GM19455 (cell line): ENCODE data around the gene NME7.
A peak's percentile ranks its signal among the peaks of the same experiment; 100 is the strongest.
"Not testable (repeated sequence)": the region's sequence is repeated elsewhere in the genome, so short reads cannot be mapped to it uniquely, and the experiment has no call there.

Experiments
- ATAC-seq: cut with Tn5 transposase; IDR thresholded peaks from one replicate; pipeline ENCODE4 v1.9.1; 2021; ENCODE audit not compliant: unreplicated experiment

Gene NME7, protein sequence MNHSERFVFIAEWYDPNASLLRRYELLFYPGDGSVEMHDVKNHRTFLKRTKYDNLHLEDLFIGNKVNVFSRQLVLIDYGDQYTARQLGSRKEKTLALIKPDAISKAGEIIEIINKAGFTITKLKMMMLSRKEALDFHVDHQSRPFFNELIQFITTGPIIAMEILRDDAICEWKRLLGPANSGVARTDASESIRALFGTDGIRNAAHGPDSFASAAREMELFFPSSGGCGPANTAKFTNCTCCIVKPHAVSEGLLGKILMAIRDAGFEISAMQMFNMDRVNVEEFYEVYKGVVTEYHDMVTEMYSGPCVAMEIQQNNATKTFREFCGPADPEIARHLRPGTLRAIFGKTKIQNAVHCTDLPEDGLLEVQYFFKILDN

DNA sequence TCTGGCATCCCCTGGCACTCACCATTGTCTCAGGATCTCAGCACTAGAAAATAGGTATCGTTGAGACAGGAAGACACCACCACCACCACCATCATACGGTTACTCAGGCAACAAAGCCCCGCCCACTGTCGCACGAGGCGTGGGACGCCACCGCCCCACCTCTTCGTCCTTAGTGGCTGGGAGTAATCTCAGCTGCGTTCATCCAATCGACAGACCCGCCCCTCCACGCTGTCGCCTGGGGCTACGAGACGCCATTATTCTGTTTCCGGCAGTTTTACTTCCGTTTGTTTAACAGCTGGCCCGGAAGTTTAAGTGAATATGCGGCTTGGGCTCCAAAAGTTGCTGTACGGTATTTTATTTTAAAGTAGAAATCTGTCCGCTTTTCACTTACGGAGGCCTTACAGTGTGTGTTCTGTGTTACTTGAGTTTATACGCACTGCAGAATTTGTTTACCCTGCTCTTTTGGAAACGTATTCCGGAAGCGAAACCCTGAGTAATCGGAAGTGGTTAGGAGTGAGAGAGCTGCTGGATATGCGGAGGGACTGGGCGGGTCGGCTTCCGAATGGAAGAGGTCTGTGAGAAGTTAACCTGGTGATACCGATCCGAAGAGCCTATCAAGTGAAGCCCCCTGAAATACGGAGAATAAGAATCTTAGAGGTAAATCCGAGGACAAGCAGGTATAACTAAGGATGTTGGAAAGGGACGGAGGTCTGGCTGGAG lies at the start of gene NME7, which contains the start of gene BLZF1:
TSS of gene NME7 (minus strand) at position 112 of the 720 bp plus-strand sequence. CDS start at position 25, 87 bp downstream.
TSS of gene BLZF1 (plus strand) at position 510 of the 720 bp plus-strand sequence. CDS start 1,328 bp downstream, outside the sequence.
- ATAC-seq, result peak; percentile 95

DNA sequence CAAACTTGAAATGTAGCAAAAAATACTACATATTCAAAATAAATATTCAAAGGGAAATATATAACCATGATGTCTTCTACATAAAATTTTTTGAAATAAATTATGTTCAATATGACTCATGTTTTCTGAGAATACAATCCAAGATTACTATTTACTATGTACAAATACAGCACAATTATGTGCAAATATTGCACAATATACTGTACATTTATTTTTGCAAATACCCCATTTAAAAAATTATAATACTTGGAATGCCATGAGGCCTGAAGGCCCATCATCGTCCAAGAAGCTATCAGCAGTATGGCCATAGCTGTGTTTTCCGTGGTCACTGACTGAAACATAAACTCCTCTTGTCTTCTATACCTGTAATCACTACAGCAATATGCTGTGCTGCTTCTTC lies 47.4 kb upstream of the NME7 start:
- ATAC-seq, result no peak

DNA sequence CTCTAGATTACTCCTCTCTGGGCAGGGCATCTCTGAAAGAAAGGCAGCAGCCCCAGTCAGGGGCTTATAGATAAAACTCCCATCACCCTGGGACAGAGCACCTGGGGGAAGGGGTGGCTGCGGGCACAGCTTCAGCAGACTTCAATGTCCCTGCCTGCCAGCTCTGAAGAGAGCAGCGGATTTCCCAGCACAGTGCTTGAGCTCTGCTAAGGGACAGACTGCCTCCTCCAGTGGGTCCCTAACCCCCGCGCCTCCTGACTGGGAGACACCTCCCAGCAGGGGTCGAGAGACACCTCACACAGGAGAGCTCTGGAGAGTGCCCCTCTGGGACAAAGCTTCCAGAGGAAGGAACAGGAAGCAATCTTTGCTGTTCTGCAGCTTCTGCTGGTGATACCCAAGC lies 40.7 kb upstream of the NME7 start:
- not testable (repeated sequence) for ATAC-seq

DNA sequence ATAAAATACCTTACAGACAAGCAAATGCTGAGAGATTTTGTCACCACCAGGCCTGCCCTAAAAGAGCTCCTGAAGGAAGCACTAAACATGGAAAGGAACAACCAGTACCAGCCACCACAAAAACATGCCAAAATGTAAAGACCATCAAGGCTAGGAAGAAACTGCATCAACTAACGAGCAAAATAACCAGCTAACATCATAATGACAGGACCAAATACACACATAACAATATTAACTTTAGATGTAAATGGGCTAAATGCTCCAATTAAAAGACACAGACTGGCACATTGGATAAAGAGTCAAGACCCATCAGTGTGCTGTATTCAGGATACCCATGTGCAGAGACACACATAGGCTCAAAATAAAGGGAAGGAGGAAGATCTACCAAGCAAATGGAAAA lies 35.0 kb upstream of the NME7 start:
- ATAC-seq, result not testable (repeated sequence)

DNA sequence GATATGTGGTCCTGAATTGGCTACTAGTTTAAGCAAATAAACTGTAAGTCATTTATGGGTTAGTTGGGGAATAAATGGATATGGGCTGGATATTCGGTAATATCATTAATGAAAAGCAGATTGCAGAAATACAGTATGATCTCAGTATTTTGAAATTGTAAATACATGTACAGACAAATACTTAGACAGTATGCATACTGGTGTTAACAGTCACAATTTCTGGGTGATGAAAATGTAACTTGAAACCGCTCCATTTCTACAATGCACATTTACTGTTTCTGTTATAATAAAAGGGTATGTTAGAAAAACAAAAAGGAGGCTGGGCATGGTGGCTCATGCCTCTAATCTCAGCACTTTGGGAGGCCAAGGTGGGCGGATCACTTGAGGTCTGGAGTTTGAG lies 28.4 kb upstream of the NME7 start:
- no peak for ATAC-seq

DNA sequence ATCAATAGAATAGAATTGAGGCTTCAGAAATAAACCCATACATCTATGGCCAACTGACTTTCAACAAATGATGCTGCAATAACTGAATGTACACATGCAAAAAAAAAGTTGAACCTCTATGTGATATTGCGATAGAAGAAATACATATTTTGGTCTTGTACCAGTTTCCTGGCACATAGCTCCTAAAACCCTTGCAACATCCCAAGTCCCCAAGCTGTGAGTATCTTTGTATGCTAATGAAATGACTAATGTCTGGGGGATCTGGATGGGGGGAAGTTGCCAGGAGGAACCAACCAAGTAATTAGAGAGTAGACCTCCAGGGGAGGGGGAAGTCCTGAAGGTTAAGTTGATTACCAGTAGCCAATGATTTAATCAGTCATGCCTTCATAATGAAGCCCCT lies 24.8 kb upstream of the NME7 start:
- ATAC-seq, result no peak

DNA sequence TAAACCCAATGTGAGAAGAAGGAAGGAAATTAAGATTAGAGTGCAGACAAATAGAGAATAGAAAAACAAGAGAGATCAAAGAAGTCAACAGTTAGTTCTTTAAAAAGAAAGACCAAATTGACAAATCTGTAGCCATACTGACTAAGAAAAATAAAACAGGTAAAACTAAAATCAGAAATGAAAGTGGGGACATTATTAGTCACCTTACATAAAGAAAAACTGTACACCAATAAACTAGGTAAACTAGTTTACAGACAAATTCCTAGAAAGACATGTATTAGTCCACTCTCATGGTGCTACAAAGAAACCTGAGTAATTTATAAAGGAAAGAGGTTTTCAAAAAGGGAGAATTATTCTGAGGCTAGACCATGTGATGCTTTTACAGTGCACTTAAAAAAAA lies 22.7 kb upstream of the NME7 start:
- ATAC-seq, result peak; percentile 90

DNA sequence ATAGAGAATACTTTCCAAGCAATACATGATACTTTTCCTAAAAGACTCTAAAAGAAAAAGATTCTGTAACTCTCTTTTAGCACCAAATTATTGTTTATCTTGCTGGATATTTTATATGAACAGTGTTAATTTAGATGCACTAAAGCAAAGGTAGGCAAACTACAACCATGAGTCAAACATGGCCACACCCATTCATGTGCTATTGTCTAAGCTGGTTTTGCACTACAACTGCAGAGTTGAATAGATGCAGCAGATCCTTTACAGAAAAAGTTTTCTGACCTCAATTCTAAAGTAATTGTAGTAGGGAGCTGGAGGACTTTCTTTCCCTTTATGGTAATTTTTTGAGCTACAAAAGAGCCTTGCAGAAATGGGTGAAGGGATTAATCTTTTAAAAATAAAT lies 19.8 kb upstream of the NME7 start:
- no peak for ATAC-seq

DNA sequence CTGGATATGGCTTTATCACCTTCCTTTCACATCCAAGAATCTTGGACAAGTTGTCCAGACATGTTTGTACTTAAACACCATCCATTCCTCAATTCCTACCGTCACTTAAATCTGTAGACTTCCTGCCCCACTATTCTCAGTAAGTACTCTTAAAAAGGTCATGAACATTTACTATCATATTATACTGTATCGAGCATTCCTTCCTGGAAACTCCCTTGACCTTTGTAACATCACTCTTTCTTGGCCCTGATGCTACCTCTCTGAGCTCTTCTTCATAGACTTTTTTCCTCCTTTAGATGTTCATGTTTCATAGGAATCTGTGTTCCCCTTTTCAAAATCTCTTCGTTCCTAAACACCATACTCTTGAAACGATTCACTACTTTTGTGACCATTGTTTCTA lies 15.9 kb upstream of the NME7 start:
- no peak for ATAC-seq

DNA sequence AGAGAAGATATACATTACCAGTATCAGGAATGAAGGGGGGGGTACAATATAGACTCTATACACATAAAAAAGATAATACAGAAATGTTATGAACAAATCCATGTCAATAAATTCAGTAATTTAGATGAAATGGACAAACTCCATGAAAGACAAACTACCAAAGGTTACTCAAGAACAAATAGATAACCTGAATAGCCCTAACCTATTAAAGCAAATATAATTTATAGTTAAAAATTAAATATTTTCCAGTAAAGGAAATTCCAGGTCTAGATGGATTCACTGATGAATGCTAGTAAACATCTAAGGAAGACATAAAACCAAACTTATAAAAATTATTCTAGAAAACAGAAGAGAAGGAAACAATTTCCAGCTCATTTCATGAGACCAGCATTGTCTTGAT lies 13.6 kb upstream of the NME7 start:
- no peak for ATAC-seq

DNA sequence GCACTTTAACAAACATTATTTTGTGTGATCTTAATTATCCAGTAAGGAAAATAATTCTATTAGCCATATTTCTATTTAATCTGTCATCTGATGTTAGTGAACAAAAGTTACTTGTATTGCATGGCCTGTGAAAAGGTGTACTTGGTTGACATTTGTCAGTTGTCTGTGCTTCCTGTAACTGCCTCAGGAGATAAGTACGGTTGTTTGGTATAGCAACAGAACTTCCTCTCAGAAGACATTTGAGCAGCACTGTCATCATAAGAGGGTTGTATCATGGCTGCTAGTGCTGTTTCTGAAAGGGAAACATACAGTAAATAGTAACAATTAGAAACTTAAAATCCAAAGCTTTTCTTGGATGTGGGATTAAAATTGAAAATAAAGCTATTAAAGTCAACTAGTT lies 3.8 kb upstream of the NME7 start:
- ATAC-seq, result no peak

DNA sequence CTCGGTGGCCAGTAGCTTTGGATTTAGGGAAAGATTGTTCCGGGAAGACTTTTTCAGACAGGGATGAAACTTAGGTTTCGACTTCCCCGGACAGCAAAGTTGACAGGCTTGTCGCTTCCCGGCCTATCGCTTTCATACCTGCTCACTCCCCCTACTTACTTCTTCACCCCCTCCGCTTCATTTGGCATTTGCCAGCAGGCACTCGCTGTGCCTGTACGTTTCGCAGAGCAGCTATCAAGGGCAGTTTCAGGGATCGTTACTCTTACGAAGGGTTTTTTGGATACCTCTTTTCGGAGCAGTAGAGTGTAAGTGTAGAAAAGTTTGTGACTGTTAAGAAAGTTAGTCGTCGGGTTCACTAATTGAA lies 791 bp upstream of the NME7 start:
- no peak for ATAC-seq

DNA sequence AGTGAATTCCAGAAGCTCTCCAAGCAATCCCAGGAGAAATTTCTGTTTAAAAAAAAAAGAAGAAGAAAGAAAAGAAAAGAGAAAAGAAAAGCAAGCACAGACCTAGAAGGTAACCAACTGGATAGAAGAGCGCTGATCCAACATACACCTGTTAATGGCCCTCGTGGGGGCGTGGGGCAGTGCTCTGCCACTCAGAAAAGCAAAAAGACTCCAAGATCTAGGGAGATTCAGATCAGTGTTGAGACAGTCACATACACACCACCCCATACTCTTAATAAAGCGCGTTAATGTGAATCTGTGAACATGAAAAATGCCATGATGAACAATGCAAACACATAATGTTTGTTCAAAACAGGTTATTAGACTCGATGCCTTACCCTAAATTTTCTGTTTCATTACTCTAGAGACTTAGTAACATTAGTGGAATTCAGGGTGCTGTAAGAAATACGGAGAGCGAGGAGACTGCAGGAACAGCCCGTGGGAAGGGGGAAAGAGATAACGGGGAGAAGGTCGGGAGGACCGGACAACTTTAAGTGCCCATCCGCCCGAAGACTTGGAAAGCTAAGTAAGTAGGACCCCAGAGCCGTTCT lies 406 bp downstream of the NME7 start:
- ATAC-seq, result no peak

DNA sequence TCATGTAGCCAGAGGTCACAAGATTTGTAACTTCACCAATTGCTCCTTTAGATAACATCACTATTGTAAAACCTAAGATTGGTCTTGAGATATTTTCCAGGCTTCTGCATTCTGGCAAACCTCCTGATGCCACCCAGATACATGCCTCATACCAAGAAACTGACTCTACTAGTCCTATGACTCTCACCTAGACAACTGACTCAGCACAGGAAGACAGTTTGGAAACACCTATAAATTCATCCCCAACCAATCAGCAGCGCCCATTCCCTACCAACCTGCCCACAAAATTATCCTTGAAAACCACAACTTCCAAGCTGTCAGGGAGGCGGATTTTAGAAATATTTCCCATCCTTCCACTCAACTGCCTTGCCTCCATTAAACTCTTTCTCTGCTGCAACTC lies 2.6 kb downstream of the NME7 start:
- no peak for ATAC-seq

DNA sequence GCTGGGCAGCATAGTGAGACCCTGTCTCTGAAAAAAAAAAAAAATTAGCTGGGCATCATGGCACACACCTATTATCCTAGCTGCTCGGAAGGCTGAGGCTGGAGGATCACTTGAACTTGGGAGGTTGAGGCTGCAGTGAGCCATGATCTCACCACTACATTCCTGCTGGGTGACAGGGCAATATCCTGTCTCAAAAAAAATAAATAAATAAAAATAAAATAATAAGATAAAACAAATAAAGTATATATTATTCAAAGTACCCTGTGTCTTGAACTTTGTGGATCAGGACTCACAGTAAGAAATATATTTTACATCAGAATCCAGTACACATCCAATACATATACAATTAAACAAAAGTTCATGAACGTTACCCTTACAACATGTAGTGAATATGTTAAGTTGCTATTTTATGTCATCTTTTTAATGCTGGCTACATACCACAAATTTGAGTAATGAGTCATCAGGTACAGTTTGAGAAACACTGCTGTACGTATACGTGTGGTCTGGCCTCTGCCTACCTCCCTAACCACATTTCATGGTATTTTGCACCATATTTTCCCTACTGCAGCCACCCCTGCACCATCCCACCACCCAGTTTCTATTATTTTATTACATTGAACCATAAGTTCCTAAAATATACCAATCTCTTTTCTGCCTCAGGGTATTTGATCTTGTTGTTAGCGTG lies 4.4 kb downstream of the NME7 start:
- no peak for ATAC-seq

DNA sequence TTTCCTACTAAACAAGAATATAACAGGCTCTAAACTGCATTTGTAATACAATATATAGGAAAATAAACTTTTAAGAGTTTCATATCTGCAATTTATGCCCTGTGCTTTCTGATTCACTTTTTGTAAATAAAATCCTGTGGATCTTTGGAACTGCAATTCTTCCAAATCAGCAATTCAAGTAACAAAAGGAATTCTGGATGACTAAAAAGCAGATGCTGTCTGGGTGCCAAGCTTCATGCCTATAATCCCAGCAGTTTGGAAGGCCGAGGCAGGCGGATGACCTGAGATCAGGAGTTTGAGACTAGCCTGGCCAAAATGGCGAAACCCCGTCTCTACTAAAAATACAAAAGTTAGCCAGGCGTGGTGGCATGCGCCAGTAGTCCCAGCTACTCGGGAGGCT lies 6.3 kb downstream of the NME7 start:
- ATAC-seq, result no peak

DNA sequence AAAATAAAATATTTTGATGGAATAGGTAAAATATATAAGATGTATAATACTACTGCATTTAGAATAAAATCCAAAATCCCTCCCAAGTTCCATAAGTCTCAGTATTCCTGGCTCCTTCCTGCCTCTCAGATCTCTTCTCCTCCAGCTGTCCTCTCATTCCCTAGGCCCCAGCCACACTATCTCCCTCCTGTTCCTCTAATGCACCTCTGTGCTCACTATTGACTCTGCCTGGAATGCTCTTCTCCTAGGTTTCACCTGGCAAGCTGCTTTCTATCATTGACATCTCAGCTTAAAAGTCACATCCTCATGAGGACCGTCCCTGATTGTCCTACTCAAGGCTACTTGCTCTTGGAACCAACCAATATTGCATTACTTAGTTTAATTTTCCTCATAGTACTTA lies 7.2 kb downstream of the NME7 start:
- no peak for ATAC-seq

DNA sequence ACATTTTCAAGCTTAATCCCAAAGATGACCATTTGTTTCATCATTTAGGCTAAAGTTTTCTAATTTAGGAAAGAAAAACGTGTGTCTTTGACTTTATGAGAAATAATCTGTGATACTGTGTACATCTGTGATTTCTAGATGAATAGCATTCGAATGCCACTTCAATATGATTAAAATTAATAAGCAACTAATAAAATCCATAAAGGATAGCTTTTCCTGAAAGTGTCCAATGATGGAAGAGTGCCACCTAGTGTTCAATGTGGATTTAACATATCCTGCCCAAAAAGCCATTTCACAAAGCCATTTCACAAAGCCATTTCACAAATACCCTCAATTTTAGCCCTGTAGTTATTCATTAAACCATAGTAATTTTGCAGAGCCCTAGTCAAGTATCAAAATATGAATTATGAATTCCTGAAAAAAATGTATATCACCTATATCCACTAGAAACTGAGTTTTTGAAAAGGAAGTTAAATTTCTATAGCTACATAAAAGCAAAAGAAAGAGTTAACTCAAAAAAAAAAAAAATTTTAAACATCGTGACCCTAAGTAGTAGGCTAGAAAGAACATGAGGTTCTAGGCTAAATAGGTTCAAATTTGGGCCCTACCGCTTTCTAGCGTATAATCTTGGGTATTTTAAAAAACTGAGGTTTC lies 19.1 kb downstream of the NME7 start:
- ATAC-seq, result no peak

DNA sequence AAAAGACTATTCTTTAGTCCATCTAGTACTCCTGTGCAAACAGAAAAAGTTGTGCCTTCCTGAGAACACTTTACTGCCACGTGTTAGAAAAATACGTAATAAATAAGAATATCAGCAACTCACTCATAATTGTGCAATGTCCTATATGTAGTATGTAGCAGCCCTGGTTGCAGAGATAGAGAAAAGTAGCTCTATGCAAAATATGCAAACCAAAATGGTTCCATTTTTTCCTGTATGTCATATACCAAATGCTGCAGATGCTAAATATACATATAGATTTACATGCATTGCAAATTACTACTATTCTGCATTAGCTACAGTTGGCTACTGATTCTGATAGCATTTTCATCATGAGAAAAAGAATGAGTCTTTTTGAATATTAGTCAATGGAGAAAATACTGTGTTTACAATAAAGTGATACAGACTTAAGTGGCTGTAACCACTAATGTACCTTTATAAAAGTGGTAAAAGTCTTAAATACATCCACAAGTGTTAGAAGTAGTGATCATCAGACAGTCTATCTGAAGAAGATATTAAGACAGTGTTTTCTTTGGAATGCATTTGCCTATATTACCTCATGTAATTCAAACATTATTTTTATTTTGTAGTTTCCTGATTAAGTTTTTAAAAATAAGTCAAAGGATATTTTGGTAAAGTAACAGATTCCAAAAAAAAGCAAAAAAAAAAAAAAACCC lies 19.8 kb downstream of the NME7 start:
- no peak for ATAC-seq

DNA sequence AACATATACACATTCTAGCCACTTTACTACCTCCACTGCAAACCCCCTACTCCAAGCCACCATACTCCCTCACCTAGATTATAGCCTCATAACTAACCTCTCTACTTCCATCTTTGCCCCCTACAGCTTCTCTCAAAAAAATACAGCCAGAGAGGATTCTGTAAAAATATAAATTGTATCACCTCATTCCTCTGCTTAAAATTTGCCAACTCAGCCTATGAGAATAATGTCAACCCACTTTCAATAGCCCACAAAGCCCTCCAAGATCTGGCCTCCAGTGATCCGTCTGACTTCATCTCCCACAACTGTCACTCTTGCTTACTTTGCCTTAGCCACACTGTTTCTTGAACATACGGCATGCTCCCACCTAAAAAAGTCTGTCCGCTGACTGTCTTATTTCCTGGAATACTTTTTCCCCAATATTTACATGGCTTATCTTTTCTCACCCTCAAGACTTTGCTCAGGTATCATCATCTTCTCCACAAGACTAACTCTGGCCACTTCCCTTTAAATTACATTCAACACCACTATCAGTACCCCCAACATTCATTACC lies 21.5 kb downstream of the NME7 start:
- no peak for ATAC-seq
